HEK293T (cell line): Measurements from ENCODE around the gene MAPK8IP3.

Source experiments
- ARNT ChIP-seq: fragments of 450-650 bp; IDR thresholded peaks from 2 replicates; pipeline ENCODE4 v1.6.1; 2017; ENCODE audit warnings: mild to moderate bottlenecking
- BHLHE40 ChIP-seq: fragments of 450-650 bp; IDR thresholded peaks from 2 replicates; pipeline ENCODE4 v1.6.1; 2016; ENCODE audit warnings: mild to moderate bottlenecking, moderate library complexity, borderline replicate concordance
- ELF4 ChIP-seq: fragments of 450-650 bp; IDR thresholded peaks from 2 replicates; pipeline ENCODE4 v1.6.1; 2017; ENCODE audit warnings: antibody characterized with exemption
- FOXA1 ChIP-seq: fragments of 450-650 bp; IDR thresholded peaks from 2 replicates; pipeline ENCODE4 v1.6.1; 2016; ENCODE audit warnings: mild to moderate bottlenecking
- FOXK2 ChIP-seq: fragments of 450-650 bp; IDR thresholded peaks from 2 replicates; pipeline ENCODE4 v1.6.1; 2016; ENCODE audit warnings: mild to moderate bottlenecking
- FOXM1 ChIP-seq: fragments of 450-650 bp; IDR thresholded peaks from 2 replicates; pipeline ENCODE4 v1.6.1; 2017; ENCODE audit warnings: mild to moderate bottlenecking, borderline replicate concordance
- HDGF ChIP-seq: fragments of 450-650 bp; IDR thresholded peaks from 2 replicates; pipeline ENCODE4 v1.6.1; 2017; ENCODE audit warnings: antibody characterized with exemption, borderline replicate concordance
- L3MBTL2 ChIP-seq: fragments of 450-650 bp; conservative IDR thresholded peaks from 2 replicates; pipeline ENCODE4 v1.6.1; 2016; ENCODE audit warnings: mild to moderate bottlenecking
- LEF1 ChIP-seq: fragments of 450-650 bp; IDR thresholded peaks from 2 replicates; pipeline ENCODE4 v1.6.1; 2017; ENCODE audit warnings: mild to moderate bottlenecking, borderline replicate concordance
- NFRKB ChIP-seq: fragments of 450-650 bp; IDR thresholded peaks from 2 replicates; pipeline ENCODE4 v1.6.1; 2016; ENCODE audit warnings: mild to moderate bottlenecking, moderate library complexity
- SP1 ChIP-seq: fragments of 450-650 bp; IDR thresholded peaks from 2 replicates; pipeline ENCODE4 v1.6.1; 2017
- SUZ12 ChIP-seq: fragments of 450-650 bp; IDR thresholded peaks from 2 replicates; pipeline ENCODE4 v1.6.1; 2016; ENCODE audit warnings: mild to moderate bottlenecking
- TARDBP ChIP-seq: fragments of 450-650 bp; IDR thresholded peaks from 2 replicates; pipeline ENCODE4 v1.6.1; 2016
- ZNF384 ChIP-seq: fragments of 450-650 bp; IDR thresholded peaks from 2 replicates; pipeline ENCODE4 v1.6.1; 2016

DNA sequence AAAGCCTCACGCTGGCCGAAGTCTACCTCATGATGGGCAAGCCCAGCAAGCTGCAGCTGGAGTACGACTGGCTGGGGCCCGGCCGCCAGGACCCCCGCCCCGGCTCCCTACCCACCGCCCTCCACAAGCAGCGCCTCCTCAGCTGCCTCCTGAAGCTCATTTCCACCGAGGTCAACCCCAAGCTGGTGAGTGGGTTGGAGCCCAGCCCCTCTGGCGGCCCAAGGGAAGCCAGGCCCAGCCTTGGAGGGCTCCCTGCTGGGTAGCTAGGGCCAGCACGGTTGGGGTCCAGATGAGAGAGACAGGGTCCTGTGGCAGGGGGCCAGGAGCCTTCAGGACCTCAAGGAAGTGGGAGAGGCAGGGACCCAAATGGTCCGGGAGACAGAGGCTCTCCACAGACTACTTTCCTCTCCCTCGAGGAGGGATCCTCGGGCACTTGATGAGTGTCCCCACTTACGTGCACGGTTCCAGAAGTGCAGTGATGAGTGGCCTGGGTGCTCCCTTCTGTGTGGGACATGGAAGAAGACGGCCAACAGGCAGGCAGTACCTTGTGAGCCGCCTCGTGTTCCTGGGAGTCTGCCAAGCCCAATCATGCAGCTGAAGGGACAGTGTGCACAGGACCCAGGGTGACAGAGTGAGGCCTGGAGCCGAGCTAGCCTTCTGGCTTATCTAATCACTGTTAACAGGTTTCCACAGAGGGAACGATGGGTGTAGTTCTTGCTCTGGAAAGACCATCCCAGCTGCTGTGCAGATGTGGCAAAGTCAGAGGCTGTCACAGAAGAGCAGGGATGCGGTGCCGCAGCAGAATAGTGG is 49.0 kb upstream of the MAPK8IP3 start:
- no peak for TF ChIP-seq TARDBP
- no peak for TF ChIP-seq ZNF384
- no peak for TF ChIP-seq SUZ12
- TF ChIP-seq FOXK2, result no peak
- TF ChIP-seq HDGF, result no peak
- TF ChIP-seq L3MBTL2, result no peak
- TF ChIP-seq SP1, result no peak
- TF ChIP-seq FOXM1, result no peak
- no peak for TF ChIP-seq ARNT
- TF ChIP-seq FOXA1, result no peak
- no peak for TF ChIP-seq ELF4
- no peak for TF ChIP-seq NFRKB
- no peak for TF ChIP-seq LEF1
- TF ChIP-seq BHLHE40, result no peak
